Ascending aorta (tissue), 2 donors: ENCODE measurements around the gene PLXNA1. TPM values are rescaled to one million over a fixed set of nuclear protein-coding genes. Genes with fewer than 3 reads are reported as not detected.
A peak's percentile ranks its signal among the peaks of the same experiment; 100 is the strongest.

Experiments used
- DNase-seq, 2 donors: peaks; one replicate each; pipeline ENCODE4 v3.0.0-alpha.2; 2019; ENCODE audit warnings: low spot score in 2 of 2
- H3K27ac ChIP-seq, 2 donors: fragments of 200-600 bp; sonication (generic); one replicate each; pipeline ENCODE4 v1.5.1; 2016 to 2017; ENCODE audit warnings: mild to moderate bottlenecking in 1 of 2
- H3K27me3 ChIP-seq: fragments of 200-600 bp; sonication (generic); one replicate; pipeline ENCODE4 v1.5.1; 2017
- H3K36me3 ChIP-seq, 2 donors: fragments of 200-600 bp; sonication (generic); one replicate each; pipeline ENCODE4 v1.5.1; 2016
- H3K4me1 ChIP-seq, 2 donors: fragments of 200-600 bp; sonication (generic); one replicate each; pipeline ENCODE4 v1.5.1; 2016 to 2017; ENCODE audit warnings: mild to moderate bottlenecking in 1 of 2
- H3K4me3 ChIP-seq, 2 donors: fragments of 200-600 bp; sonication (generic); one replicate each; pipeline ENCODE4 v1.5.1; 2016 to 2017; ENCODE audit warnings: mild to moderate bottlenecking in 1 of 2
- H3K9me3 ChIP-seq, 2 donors: fragments of 200-600 bp; sonication (generic); one replicate each; pipeline ENCODE4 v1.5.1; 2016
- CTCF ChIP-seq, 3 experiments: fragments of 200-600 bp in 2 of 3; fragments of 450-650 bp in 1 of 3; sonication (generic) in 2 of 3; IDR thresholded peaks; one replicate each; pipeline ENCODE4 v1.5.1; 2016 to 2019; ENCODE audit warnings: antibody characterized with exemption in 3 of 3, mild to moderate bottlenecking in 1 of 3, moderate library complexity in 1 of 3
- intact Hi-C: fragments of 100-400 bp; cut with DNase I; formaldehyde crosslinking; loops from one replicate; pipeline ENCODE4 v1.15.1; 2023
- total RNA-seq: library from RNA; depleted of rRNA; stranded (reverse); fragments of >200 nt; gene quantifications from one replicate; pipeline ENCODE4 v1.1.0, GENCODE V29; 2016

The PLXNA1 gene
- total RNA-seq, 1 donor from 2014 or later = 79.8 TPM

GRCh38 chr3:126961791-126962461 lies 21.0 kb upstream of the PLXNA1 start:
- peak overlapping the region; percentile 61 to 66 for H3K27ac ChIP-seq
- no peaks in the 10 kb centered on the region for H3K9me3 ChIP-seq
- DNase-seq = peak in 1 of 2 donors; percentile 36
- intact Hi-C loops = no loop called here
- H3K27me3 ChIP-seq = no peaks in the 10 kb centered on the region
- no peak for TF ChIP-seq CTCF (IDR thresholded peaks at IDR 0.05)
- H3K4me1 ChIP-seq = peaks cover 4 to 21% of the 10 kb centered on the region in 2 donors
- H3K36me3 ChIP-seq = no peaks in the 10 kb centered on the region
- H3K4me3 ChIP-seq = no peak overlapping the region

GRCh38 chr3:126962756-126963155 lies 20.2 kb upstream of the PLXNA1 start:
- Histone ChIP-seq H3K4me1 (peaks cover 4 to 21% of the 10 kb centered on the region in 2 donors), H3K27ac (peak overlapping the region; percentile 61 to 66), H3K9me3 (no peaks in the 10 kb centered on the region), H3K4me3 (no peak overlapping the region), H3K36me3 (no peaks in the 10 kb centered on the region), H3K27me3 (no peaks in the 10 kb centered on the region)
- intact Hi-C loops = no loop called here
- TF ChIP-seq CTCF (IDR thresholded peaks at IDR 0.05) = no peak
- DNase-seq = no peak

- Histone ChIP-seq H3K27ac (no peak overlapping the region), H3K4me1 (peaks cover 4 to 21% of the 10 kb centered on the region in 2 donors), H3K9me3 (no peaks in the 10 kb centered on the region), H3K27me3 (no peaks in the 10 kb centered on the region), H3K4me3 (no peak overlapping the region), H3K36me3 (no peaks in the 10 kb centered on the region)
- intact Hi-C loops = no loop called here
- DNase-seq = no peak
- no peak for TF ChIP-seq CTCF (IDR thresholded peaks at IDR 0.05)
Observed at GRCh38 chr3:126963261-126964190, 19.4 kb upstream of the PLXNA1 start.

- Histone ChIP-seq H3K4me1 (peaks cover 4 to 21% of the 10 kb centered on the region in 2 donors), H3K4me3 (no peak overlapping the region), H3K36me3 (no peaks in the 10 kb centered on the region), H3K27ac (no peak overlapping the region), H3K27me3 (no peaks in the 10 kb centered on the region), H3K9me3 (no peaks in the 10 kb centered on the region)
- no peak for DNase-seq
- intact Hi-C loops = no loop called here
- TF ChIP-seq CTCF (IDR thresholded peaks at IDR 0.05) = no peak
Observed at GRCh38 chr3:126964261-126964660, 18.7 kb upstream of the PLXNA1 start.

GRCh38 chr3:126964950-126965349 lies 18.0 kb upstream of the PLXNA1 start:
- no peak for DNase-seq
- Histone ChIP-seq H3K4me3 (no peak overlapping the region), H3K36me3 (no peaks in the 10 kb centered on the region), H3K27ac (no peak overlapping the region), H3K9me3 (no peaks in the 10 kb centered on the region), H3K27me3 (no peaks in the 10 kb centered on the region), H3K4me1 (peaks cover 4 to 21% of the 10 kb centered on the region in 2 donors)
- intact Hi-C loops = no loop called here
- no peak for TF ChIP-seq CTCF (IDR thresholded peaks at IDR 0.05)
